Tibial nerve (tissue), 4 donors: ENCODE data around the gene LRTM1.

ENCODE experiments used
- CTCF ChIP-seq, 5 experiments: fragments of 200-600 bp in 3 of 5; fragments of 450-650 bp in 2 of 5; sonication (generic) in 3 of 5; IDR thresholded peaks; one replicate each; pipeline ENCODE4 v1.5.1; 2016 to 2019; ENCODE audit warnings: antibody characterized with exemption in 5 of 5, mild to moderate bottlenecking in 3 of 5, moderate library complexity in 2 of 5
- EP300 ChIP-seq, 2 donors: sonication (generic); formaldehyde crosslinking; IDR thresholded peaks; one replicate each; pipeline ENCODE4 v1.6.1; 2017; ENCODE audit warnings: antibody characterized with exemption in 2 of 2, mild to moderate bottlenecking in 1 of 2
- POLR2A ChIP-seq, 2 donors: fragments of 450-650 bp; IDR thresholded peaks; one replicate each; pipeline ENCODE4 v1.6.1; 2017; ENCODE audit warnings: antibody characterized with exemption in 2 of 2, mild to moderate bottlenecking in 2 of 2, moderate library complexity in 2 of 2

- TF ChIP-seq POLR2A (IDR thresholded peaks at IDR 0.05) (no peak), CTCF (IDR thresholded peaks at IDR 0.05) (no peak), EP300 (IDR thresholded peaks at IDR 0.05) (no peak)
Measured at GRCh38 chr3:54871867-54872266, 56.0 kb downstream of the LRTM1 start.
